ENCODE measurements around the gene RNF10.
"Not testable (repeated sequence)": the region's sequence is repeated elsewhere in the genome, so short reads cannot be mapped to it uniquely, and the experiment has no call there.

RNF10 gene

DNA sequence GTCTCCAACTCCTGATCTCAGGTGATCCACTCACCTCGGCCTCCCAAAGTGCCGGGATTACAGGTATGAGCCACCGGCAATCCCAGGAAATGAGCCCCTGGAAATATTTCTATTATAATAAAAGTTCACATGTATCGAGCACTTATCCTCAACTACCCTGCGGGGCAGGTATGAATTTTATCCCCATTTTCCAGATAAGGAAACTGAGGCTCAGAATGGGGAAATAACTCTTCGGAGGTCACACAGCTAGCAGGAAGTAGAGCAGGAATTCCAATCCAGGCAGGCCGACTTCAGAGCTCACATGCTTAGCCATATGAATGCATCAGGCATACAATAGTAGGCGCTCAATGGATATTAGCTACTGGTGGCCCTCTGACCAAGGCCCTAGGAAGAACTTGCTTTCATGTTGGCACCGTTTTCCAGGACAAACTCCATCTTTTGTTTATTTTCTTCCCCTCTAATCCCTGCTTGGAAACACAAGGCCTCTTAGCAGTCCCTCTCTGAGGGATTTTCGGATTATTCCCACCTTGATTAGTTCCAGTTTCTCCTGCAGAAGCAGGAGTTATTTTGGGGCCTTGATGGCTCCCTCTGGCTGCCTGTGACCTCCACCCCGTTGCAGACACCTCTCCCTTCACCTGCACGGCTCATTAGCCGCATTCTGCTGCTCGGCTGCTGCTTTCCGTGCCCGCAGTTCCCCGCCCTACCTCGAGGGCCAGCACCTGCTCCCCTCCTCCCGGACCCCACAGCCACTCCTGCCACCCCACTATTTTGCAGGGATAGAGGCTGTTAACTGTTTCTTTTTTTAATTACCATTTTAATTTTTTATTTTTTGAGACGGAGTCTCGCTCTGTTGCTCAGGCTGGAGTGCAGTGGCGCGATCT, 65.8 kb downstream of the RNF10 start:
- no peak overlapping the region for H3K27ac ChIP-seq (ENCODE audit: low read length)
- no peak overlapping the region for H3K4me3 ChIP-seq (ENCODE audit: low read length)
- no peaks in the 10 kb centered on the region for H3K4me1 ChIP-seq (ENCODE audit: control insufficient read depth, low read depth, low read length)
- no peak overlapping the region for H3K9ac ChIP-seq (ENCODE audit: low read length)
- no peaks in the 10 kb centered on the region for H3K27me3 ChIP-seq (ENCODE audit: control insufficient read depth, insufficient read depth, low read length)
- no peaks in the 10 kb centered on the region for H3K9me3 ChIP-seq (ENCODE audit: control insufficient read depth, low read depth, low read length)
- no peaks in the 10 kb centered on the region for H3K36me3 ChIP-seq (ENCODE audit: control insufficient read depth, low read depth, low read length)

DNA sequence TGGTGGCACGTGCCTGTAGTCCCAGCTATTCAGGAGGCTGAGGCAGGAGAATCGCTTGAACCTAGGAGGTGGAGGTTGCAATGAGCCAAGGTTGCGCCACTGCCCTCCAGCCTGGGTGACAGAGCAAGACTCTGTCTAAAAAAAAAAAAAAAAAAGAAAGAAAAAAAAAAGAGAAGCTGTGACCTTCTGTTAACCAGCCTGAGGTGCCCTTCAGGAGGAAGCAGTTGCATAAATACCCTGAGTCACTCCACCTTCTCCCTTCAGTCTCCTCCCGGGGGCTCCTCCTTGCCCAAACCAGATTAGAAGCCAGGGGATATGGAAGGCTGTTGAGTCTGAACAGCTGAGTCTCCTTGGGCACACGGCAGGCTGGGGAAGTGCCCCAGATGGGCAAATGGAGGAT, 68.3 kb downstream of the RNF10 start:
- H3K9me3 ChIP-seq (ENCODE audit: control insufficient read depth, low read depth, low read length); H3K4me3 ChIP-seq (ENCODE audit: low read length); H3K9ac ChIP-seq (ENCODE audit: low read length); H3K4me1 ChIP-seq (ENCODE audit: control insufficient read depth, low read depth, low read length); H3K36me3 ChIP-seq (ENCODE audit: control insufficient read depth, low read depth, low read length); H3K27me3 ChIP-seq (ENCODE audit: control insufficient read depth, insufficient read depth, low read length); H3K27ac ChIP-seq (ENCODE audit: low read length): not testable (repeated sequence)

DNA sequence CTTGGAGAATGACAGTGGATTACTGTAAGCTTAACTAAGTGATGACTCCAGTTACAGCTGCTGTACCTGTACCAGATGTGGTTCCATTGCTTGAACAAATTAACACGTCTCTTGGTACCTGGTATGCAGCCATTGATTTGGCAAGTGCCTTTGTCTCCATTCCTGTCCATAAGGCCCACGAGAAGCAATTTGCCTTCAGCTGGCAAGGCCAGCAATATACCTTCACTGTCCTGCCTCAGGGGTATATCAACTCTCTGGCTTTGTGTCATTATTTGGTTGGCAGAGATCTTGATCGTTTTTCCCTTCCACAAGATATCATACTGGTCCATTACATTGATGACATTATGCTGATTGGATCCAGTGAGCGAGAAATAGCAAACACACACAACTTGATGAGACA, 76.4 kb downstream of the RNF10 start:
- Histone ChIP-seq H3K9ac (ENCODE audit: low read length) (no peak overlapping the region), H3K4me1 (ENCODE audit: control insufficient read depth, low read depth, low read length) (no peaks in the 10 kb centered on the region), H3K27me3 (ENCODE audit: control insufficient read depth, insufficient read depth, low read length) (no peaks in the 10 kb centered on the region), H3K4me3 (ENCODE audit: low read length) (no peak overlapping the region), H3K9me3 (ENCODE audit: control insufficient read depth, low read depth, low read length) (no peaks in the 10 kb centered on the region), H3K36me3 (ENCODE audit: control insufficient read depth, low read depth, low read length) (no peaks in the 10 kb centered on the region), H3K27ac (ENCODE audit: low read length) (no peak overlapping the region)

DNA sequence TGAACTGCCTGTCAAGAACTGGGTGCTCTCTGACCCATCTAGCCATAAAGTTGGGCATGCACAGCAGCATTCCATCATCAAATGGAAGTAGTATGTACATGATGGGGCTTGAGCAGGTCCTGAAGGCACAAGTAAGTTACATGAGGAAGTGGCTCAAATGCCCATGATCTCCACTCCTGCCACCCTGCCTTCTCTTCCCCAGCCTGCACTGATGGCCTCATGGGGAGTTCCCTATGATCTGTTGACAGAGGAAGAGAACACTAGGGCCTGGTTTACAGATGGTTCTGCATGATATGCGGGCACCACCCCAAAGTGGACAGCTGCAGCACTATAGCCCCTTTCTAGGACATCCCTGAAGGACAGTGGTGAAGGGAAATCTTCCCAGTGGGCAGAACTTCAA, 77.4 kb downstream of the RNF10 start:
- not testable (repeated sequence) for H3K9me3 ChIP-seq (ENCODE audit: control insufficient read depth, low read depth, low read length); H3K9ac ChIP-seq (ENCODE audit: low read length); H3K4me1 ChIP-seq (ENCODE audit: control insufficient read depth, low read depth, low read length); H3K4me3 ChIP-seq (ENCODE audit: low read length); H3K36me3 ChIP-seq (ENCODE audit: control insufficient read depth, low read depth, low read length); H3K27ac ChIP-seq (ENCODE audit: low read length); H3K27me3 ChIP-seq (ENCODE audit: control insufficient read depth, insufficient read depth, low read length)

DNA sequence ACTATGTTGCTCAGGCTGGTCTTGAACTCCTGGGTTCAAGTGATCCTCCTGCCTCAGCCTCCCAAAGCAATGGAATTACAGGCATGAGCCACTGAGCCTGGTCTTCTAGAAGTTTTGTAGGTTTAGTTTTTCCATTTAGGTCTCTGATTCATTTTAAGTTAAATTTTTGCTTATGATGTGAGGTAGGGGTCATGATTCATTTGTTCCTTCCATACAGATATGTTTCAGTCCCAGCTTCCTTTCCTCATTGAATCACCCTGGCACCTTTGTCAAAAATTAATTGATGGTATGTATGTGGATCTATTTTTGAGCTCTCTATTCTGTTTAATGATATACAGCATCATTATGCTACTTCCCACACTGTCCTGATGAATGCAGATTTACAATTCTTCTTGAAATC, 80.7 kb downstream of the RNF10 start:
- no peak overlapping the region for H3K4me3 ChIP-seq (ENCODE audit: low read length)
- no peaks in the 10 kb centered on the region for H3K36me3 ChIP-seq (ENCODE audit: control insufficient read depth, low read depth, low read length)
- H3K9ac ChIP-seq (ENCODE audit: low read length): no peak overlapping the region

DNA sequence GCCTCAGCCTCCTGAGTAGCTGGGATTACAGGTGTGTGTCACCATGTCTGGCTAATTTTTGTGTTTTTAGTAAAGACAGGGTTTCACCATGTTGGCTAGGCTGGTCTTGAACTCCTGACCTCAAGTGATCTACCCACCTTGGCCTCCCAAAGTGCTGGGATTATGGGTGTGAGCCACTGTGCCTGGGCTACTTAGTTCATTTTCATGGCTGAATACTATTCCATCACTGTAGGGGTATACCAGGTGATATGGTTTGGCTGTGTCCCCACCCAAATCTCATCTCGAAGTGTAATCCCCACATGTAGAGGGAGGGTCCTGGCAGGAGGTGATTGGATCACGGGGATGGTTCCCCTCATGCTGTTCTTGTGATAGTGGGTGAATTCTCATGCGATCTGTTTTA, 83.0 kb downstream of the RNF10 start:
- not testable (repeated sequence) for H3K9me3 ChIP-seq (ENCODE audit: control insufficient read depth, low read depth, low read length); H3K27ac ChIP-seq (ENCODE audit: low read length); H3K4me1 ChIP-seq (ENCODE audit: control insufficient read depth, low read depth, low read length); H3K27me3 ChIP-seq (ENCODE audit: control insufficient read depth, insufficient read depth, low read length); H3K4me3 ChIP-seq (ENCODE audit: low read length); H3K9ac ChIP-seq (ENCODE audit: low read length); H3K36me3 ChIP-seq (ENCODE audit: control insufficient read depth, low read depth, low read length)

More for the DNA sequence above, 80.7 kb downstream of the RNF10 start:
- H3K27ac ChIP-seq (ENCODE audit: low read length): no peak overlapping the region
- H3K9me3 ChIP-seq (ENCODE audit: control insufficient read depth, low read depth, low read length): no peaks in the 10 kb centered on the region
- no peaks in the 10 kb centered on the region for H3K27me3 ChIP-seq (ENCODE audit: control insufficient read depth, insufficient read depth, low read length)
- H3K4me1 ChIP-seq (ENCODE audit: control insufficient read depth, low read depth, low read length): no peaks in the 10 kb centered on the region

DNA sequence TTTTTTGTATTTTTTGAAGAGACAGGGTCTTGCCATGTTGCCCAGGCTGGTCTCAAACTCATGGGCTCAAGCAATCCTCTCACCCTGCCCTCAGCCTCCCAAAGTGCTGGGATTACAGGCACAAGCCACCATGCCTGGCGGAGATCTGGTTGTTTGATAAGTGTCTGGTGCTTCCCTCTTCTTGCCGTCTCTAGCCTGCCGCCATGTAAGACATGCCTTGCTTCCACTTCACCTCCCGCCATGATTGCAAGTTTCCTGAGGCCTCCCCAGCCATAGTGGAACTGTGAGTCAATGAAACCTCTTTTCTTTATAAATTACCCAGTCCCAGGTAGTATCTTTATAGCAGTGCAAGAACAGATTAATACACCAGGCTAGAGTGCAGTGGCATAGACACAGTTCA, 83.6 kb downstream of the RNF10 start:
- H3K4me3 ChIP-seq (ENCODE audit: low read length); H3K36me3 ChIP-seq (ENCODE audit: control insufficient read depth, low read depth, low read length); H3K4me1 ChIP-seq (ENCODE audit: control insufficient read depth, low read depth, low read length); H3K9ac ChIP-seq (ENCODE audit: low read length); H3K27me3 ChIP-seq (ENCODE audit: control insufficient read depth, insufficient read depth, low read length); H3K9me3 ChIP-seq (ENCODE audit: control insufficient read depth, low read depth, low read length); H3K27ac ChIP-seq (ENCODE audit: low read length): not testable (repeated sequence)

DNA sequence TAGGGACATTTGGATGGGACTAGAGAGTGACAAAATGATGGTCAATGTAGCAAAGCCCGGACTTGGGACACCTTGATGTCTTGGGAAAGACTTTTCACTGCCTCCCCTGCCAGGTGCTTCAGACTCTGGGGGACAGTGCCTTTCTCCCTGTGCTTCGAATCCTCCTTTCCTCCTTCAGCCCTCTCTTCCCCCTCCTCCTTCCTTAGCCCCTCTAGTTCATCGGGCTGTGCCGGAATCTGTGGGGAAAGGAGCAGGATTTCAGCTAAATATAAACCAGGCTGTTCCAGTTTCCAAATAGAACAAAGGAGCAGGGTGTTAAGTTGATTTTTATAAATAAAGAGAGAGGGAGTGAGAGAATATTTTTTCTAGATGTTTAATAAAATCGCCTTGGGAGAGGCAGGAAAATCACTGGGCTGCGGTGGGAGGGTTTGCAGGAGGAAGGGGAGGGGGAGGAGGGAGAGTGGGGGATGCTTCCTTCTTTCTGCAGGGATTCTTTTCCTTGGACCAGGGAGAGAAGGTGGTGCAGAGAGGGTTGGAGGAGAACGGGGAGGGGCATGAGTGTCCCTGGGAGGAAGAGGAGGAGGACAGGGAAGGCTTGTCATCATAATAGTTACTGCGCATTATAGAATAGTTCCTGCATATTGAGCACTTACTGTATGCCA, 84.9 kb downstream of the RNF10 start:
- peak overlapping the region; percentile 5 for H3K4me3 ChIP-seq (ENCODE audit: low read length)
- H3K9me3 ChIP-seq (ENCODE audit: control insufficient read depth, low read depth, low read length): no peaks in the 10 kb centered on the region
- H3K27me3 ChIP-seq (ENCODE audit: control insufficient read depth, insufficient read depth, low read length): no peaks in the 10 kb centered on the region
- no peaks in the 10 kb centered on the region for H3K4me1 ChIP-seq (ENCODE audit: control insufficient read depth, low read depth, low read length)
- no peaks in the 10 kb centered on the region for H3K36me3 ChIP-seq (ENCODE audit: control insufficient read depth, low read depth, low read length)
- H3K9ac ChIP-seq (ENCODE audit: low read length): no peak overlapping the region
- no peak overlapping the region for H3K27ac ChIP-seq (ENCODE audit: low read length)

DNA sequence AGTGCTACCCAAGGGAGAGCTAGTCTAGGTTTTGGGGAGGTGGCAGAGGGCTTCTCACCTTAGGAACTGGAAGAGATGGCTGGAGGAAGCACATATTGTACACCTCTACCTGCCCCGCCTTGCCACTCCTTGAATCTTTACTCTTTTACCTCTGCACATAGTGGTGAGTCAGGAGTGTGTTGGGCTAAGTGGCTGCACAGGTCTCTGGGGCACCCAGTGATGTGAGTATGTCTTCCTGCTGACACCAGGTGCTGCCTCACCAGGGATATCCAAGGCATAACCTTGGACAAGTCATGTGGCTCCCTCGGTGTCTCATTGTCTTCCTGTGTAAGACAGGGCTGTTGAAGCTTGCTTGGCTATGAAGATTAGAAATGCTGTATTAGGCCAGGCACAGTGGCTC, 86.5 kb downstream of the RNF10 start:
- Histone ChIP-seq H3K9ac (ENCODE audit: low read length) (no peak overlapping the region), H3K4me3 (ENCODE audit: low read length) (no peak overlapping the region), H3K27me3 (ENCODE audit: control insufficient read depth, insufficient read depth, low read length) (no peaks in the 10 kb centered on the region), H3K4me1 (ENCODE audit: control insufficient read depth, low read depth, low read length) (no peaks in the 10 kb centered on the region), H3K36me3 (ENCODE audit: control insufficient read depth, low read depth, low read length) (no peaks in the 10 kb centered on the region), H3K9me3 (ENCODE audit: control insufficient read depth, low read depth, low read length) (no peaks in the 10 kb centered on the region), H3K27ac (ENCODE audit: low read length) (no peak overlapping the region)

DNA sequence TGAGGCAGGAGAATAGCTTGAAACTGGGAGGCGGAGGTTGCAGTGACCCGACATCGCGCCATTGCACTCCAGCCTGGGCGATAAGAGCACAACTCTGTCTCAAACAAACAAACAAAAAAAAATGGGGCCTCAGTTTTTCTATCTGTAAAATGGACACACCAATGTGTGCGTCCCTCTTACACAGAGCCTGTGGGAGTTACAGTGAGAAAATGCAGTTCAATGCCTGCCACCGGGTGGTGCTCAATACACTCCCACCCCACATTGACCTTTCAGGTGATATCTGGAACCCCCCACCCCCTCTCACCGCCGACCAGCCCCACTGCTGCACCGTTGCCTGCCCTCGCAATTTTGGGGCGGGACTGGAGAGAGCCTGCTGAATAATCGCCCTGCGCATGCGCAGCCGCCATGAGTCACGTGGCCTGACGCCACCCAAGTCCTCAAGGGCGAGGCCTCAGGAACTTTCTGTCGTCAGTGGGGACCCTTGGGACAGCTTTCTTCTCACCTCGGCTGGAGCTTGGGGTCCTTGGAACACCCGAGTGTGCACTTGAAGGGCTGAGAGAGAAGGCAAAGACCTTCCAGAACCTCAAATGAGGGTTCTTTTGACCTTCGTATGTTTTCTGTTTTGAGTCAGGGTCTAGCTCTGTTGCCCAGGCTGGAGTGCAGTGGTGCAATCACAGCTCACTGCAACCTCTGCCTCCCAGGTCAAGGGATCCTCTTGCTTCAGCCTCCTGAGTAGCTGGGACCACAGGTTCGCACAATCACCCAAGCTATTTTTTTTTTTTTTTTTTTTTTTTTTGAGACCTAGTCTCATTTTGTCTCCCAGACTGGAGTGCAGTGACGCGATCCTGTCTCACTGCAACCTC, 91.6 kb downstream of the RNF10 start:
- no peaks in the 10 kb centered on the region for H3K36me3 ChIP-seq (ENCODE audit: control insufficient read depth, low read depth, low read length)
- H3K9me3 ChIP-seq (ENCODE audit: control insufficient read depth, low read depth, low read length): no peaks in the 10 kb centered on the region
- no peak overlapping the region for H3K4me3 ChIP-seq (ENCODE audit: low read length)
- H3K27ac ChIP-seq (ENCODE audit: low read length): no peak overlapping the region
- no peak overlapping the region for H3K9ac ChIP-seq (ENCODE audit: low read length)
- H3K4me1 ChIP-seq (ENCODE audit: control insufficient read depth, low read depth, low read length): no peaks in the 10 kb centered on the region
- H3K27me3 ChIP-seq (ENCODE audit: control insufficient read depth, insufficient read depth, low read length): no peaks in the 10 kb centered on the region

Data from iPS-18a (cell line).